ENCODE results near the gene MAGI2. TPM values are rescaled to one million over a fixed set of nuclear protein-coding genes. Genes with fewer than 3 reads are reported as not detected.

MAGI2 gene
- total and polyA plus RNA-seq, 2 of the 13 experiments (the other 11 are each of a cell fraction or from before 2014, with no cell fraction given), result 1.5 to 3.8 TPM

DNA sequence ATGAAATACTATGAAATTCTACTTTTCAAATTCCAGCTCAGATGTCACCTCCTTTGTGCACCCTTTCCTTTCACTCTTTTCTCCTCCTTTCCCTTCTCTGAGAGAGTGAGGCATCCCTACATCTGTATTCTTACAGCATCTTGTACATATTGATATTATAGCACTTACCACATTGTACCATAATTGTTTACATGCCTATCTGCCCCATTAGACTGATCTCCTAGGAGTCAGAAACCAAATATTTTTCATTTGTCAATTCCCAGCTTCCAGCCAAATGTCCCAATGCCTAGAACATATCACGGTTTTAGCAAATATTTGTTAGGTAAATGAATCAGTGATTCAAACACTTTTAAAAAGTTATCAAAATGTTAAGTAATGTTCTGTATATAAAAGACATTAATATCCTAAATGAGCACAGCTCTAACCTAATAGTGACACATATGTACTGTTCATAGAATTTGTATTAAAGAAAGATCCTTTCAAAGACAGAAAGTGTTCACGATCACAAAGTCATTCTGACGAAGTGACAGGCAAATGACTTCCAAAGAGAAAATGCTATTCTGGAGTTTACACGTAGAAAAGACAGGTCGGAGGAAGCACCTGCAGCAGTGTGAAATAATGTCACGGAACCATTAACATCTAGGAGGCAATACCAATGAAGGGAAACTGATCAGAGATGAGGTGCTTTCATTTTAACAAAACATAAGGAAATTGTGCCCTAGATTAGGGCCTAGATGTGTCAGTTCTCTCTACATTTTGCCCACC, 774.2 kb downstream of the MAGI2 start:
- Histone ChIP-seq H3K4me1 (ENCODE audit: insufficient read depth, low read length) (no peaks in the 10 kb centered on the region), H3K36me3 (replicated peaks in 1 of 2; ENCODE audit: control insufficient read depth in 1 of 2, insufficient read depth in 2 of 2, low read length in 2 of 2) (no peaks in the 10 kb centered on the region), H2AFZ (ENCODE audit: low read length) (no peak overlapping the region), H3K27me3 (ENCODE audit: control insufficient read depth in 1 of 2, insufficient read depth in 2 of 2, low read length in 2 of 2) (no peaks in the 10 kb centered on the region), H3K27ac (ENCODE audit: extremely low read length, insufficient read depth, low read length) (no peak overlapping the region), H3K79me2 (ENCODE audit: insufficient read depth, low read length) (no peaks in the 10 kb centered on the region), H3K9ac (ENCODE audit: insufficient read depth, low read depth, low read length) (no peak overlapping the region), H4K20me1 (ENCODE audit: insufficient read depth, low read length) (no peaks in the 10 kb centered on the region), H3K4me2 (ENCODE audit: low read depth, low read length) (no peak overlapping the region), H3K4me3 (replicated peaks in 1 of 3; ENCODE audit: insufficient read depth in 1 of 3, low read depth in 2 of 3, low read length in 3 of 3) (no peak overlapping the region), H3K9me3 (ENCODE audit: low read length) (no peaks in the 10 kb centered on the region)
- CTCF ChIA-PET (ENCODE audit: low intra/inter-chr PET ratio, low total read pairs), result no interaction called here
- in situ Hi-C loops (cut with HindIII; ENCODE audit: extremely low pct_ligation_motif_present, low pct_unique_long_range_greater_than_20kb) (no loop called here), intact Hi-C loops (cut with micrococcal nuclease; ENCODE audit: unreplicated experiment) (no loop called here)
- BruUV-seq (replicated peaks), result no TSS peak
- no peak for DNase-seq (ENCODE audit: low spot score)
- WGBS (ENCODE audit: low lambda C conversion rate), result 9% methylated on average over 6 of the region's 6 CpGs
- FAIRE-seq, result no peak
- ATAC-seq, result no peak
- TF ChIP-seq PBX2 (CRISPR knock-in tag; IDR thresholded peaks at IDR 0.05) (no peak), ZNF652 (CRISPR knock-in tag; IDR thresholded peaks at IDR 0.05; ENCODE audit: borderline replicate concordance, low read depth) (no peak), SNAPC2 (CRISPR knock-in tag; IDR thresholded peaks at IDR 0.05) (no peak), NFYB (CRISPR knock-in tag; IDR thresholded peaks at IDR 0.05) (no peak), ZNF24 (IDR thresholded peaks at IDR 0.05) (no peak), ZNF414 (CRISPR knock-in tag; IDR thresholded peaks at IDR 0.05) (no peak), TFDP2 (CRISPR knock-in tag; IDR thresholded peaks at IDR 0.05) (no peak), ZNF280D (CRISPR knock-in tag; IDR thresholded peaks at IDR 0.05) (no peak), SATB2 (CRISPR knock-in tag; IDR thresholded peaks at IDR 0.05) (no peak), ZNF772 (CRISPR knock-in tag; IDR thresholded peaks at IDR 0.05) (no peak)
- TF ChIP-seq, protein P1, sequence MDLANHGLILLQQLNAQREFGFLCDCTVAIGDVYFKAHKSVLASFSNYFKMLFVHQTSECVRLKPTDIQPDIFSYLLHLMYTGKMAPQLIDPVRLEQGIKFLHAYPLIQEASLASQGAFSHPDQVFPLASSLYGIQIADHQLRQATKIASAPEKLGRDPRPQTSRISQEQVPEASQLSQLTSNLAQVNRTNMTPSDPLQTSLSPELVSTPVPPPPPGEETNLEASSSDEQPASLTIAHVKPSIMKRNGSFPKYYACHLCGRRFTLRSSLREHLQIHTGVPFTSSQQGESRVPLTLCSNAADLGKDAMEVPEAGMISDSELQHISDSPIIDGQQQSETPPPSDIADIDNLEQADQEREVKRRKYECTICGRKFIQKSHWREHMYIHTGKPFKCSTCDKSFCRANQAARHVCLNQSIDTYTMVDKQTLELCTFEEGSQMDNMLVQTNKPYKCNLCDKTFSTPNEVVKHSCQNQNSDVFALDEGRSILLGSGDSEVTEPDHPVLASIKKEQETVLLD (CRISPR knock-in tag; IDR thresholded peaks at IDR 0.05; ENCODE audit: low read depth), result no peak
- TF ChIP-seq, protein P2, sequence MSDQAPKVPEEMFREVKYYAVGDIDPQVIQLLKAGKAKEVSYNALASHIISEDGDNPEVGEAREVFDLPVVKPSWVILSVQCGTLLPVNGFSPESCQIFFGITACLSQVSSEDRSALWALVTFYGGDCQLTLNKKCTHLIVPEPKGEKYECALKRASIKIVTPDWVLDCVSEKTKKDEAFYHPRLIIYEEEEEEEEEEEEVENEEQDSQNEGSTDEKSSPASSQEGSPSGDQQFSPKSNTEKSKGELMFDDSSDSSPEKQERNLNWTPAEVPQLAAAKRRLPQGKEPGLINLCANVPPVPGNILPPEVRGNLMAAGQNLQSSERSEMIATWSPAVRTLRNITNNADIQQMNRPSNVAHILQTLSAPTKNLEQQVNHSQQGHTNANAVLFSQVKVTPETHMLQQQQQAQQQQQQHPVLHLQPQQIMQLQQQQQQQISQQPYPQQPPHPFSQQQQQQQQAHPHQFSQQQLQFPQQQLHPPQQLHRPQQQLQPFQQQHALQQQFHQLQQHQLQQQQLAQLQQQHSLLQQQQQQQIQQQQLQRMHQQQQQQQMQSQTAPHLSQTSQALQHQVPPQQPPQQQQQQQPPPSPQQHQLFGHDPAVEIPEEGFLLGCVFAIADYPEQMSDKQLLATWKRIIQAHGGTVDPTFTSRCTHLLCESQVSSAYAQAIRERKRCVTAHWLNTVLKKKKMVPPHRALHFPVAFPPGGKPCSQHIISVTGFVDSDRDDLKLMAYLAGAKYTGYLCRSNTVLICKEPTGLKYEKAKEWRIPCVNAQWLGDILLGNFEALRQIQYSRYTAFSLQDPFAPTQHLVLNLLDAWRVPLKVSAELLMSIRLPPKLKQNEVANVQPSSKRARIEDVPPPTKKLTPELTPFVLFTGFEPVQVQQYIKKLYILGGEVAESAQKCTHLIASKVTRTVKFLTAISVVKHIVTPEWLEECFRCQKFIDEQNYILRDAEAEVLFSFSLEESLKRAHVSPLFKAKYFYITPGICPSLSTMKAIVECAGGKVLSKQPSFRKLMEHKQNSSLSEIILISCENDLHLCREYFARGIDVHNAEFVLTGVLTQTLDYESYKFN (CRISPR knock-in tag; conservative IDR thresholded peaks at IDR 0.05), result no peak
- POLR2A ChIA-PET, result no interaction called here
